ENCODE measurements around the gene SLC4A4. TPM values are rescaled to one million over a fixed set of nuclear protein-coding genes. Genes with fewer than 3 reads are reported as not detected.

SLC4A4 gene
- total and polyA plus RNA-seq, 2 of the 8 experiments (the other 6 are each of a cell fraction or from before 2014, with no cell fraction given): 0.67 to 2.8 TPM

GRCh38 chr4:71470524-71470923 is 131.7 kb downstream of the SLC4A4 start (continued):
- TF ChIP-seq CHD7 (IDR thresholded peaks at IDR 0.05; ENCODE audit: insufficient replicate concordance, low read length): no peak
- no peak for TF ChIP-seq RXRA (IDR thresholded peaks at IDR 0.05; ENCODE audit: insufficient read depth, low read depth, low read length)
- TF ChIP-seq EGR1 (IDR thresholded peaks at IDR 0.05; ENCODE audit: borderline replicate concordance, low read depth, low read length): no peak
- TF ChIP-seq MAFK (IDR thresholded peaks at IDR 0.05; ENCODE audit: low read depth, low read length): no peak
- no peak for TF ChIP-seq CTCF (IDR thresholded peaks at IDR 0.05; ENCODE audit: control extremely low read depth in 1 of 3, insufficient read depth in 1 of 3, low read depth in 1 of 3, low read length in 3 of 3)
- TF ChIP-seq CREB1 (IDR thresholded peaks at IDR 0.05): no peak
- TF ChIP-seq SIRT6 (IDR thresholded peaks at IDR 0.05; ENCODE audit: low read length): no peak
- TF ChIP-seq TCF12 (IDR thresholded peaks at IDR 0.05; ENCODE audit: low read depth, low read length): no peak
- TF ChIP-seq CHD1 (IDR thresholded peaks at IDR 0.05; ENCODE audit: low read depth, low read length): no peak
- no peak for TF ChIP-seq CBX5 (IDR thresholded peaks at IDR 0.05; ENCODE audit: low read depth, low read length)
- TF ChIP-seq CHD2 (IDR thresholded peaks at IDR 0.05; ENCODE audit: low read length): no peak

Data from H1 (cell line).